SK-N-SH treated with all-trans-retinoic acid at 6 μM for 48 hours (cell line): Measurements from ENCODE around the gene EFNA1.

Experiments used
- ATAC-seq: fragments of 200-7000 bp; cut with Tn5 transposase; 3 replicates; pipeline ENCODE4 v1.9.1; 2020; ENCODE audit warnings: mild to moderate bottlenecking, moderate library complexity
- ARNTL ChIP-seq: fragments of 450-650 bp; formaldehyde crosslinking; IDR thresholded peaks from 2 replicates; pipeline ENCODE4 v1.5.0; 2020; ENCODE audit warnings: low read depth, mild to moderate bottlenecking, moderate library complexity, borderline replicate concordance
- BACH2 ChIP-seq: fragments of 250-450 bp; sonication (Bioruptor Pico); IDR thresholded peaks from 2 replicates; pipeline ENCODE4 v1.9.0; 2021; ENCODE audit warnings: mild to moderate bottlenecking, borderline replicate concordance
- CREB5 ChIP-seq: fragments of 250-450 bp; sonication (Bioruptor Pico); IDR thresholded peaks from 2 replicates; pipeline ENCODE4 v1.5.1; 2020; ENCODE audit warnings: low read depth, mild to moderate bottlenecking, moderate library complexity
- CSDC2 ChIP-seq: fragments of 250-450 bp; sonication (Bioruptor Pico); IDR thresholded peaks from 2 replicates; pipeline ENCODE4 v1.5.0; 2020; ENCODE audit warnings: mild to moderate bottlenecking, moderate library complexity
- ESRRG ChIP-seq: fragments of 250-450 bp; sonication (Bioruptor Pico); IDR thresholded peaks from 2 replicates; pipeline ENCODE4 v1.6.1; 2021; ENCODE audit warnings: mild to moderate bottlenecking
- GLIS3 ChIP-seq: fragments of 250-450 bp; sonication (Bioruptor Pico); IDR thresholded peaks from 2 replicates; pipeline ENCODE4 v1.5.0; 2020; ENCODE audit warnings: mild to moderate bottlenecking, moderate library complexity
- ISL1 ChIP-seq: fragments of 250-450 bp; sonication (Bioruptor Pico); IDR thresholded peaks from 2 replicates; pipeline ENCODE4 v2.1.2; 2022; ENCODE audit warnings: mild to moderate bottlenecking, moderate library complexity
- OSR1 ChIP-seq: fragments of 250-450 bp; sonication (Bioruptor Pico); IDR thresholded peaks from 2 replicates; pipeline ENCODE4 v1.8.0; 2022; ENCODE audit warnings: moderate library complexity, mild to moderate bottlenecking, inconsistent platforms
- PATZ1 ChIP-seq: fragments of 250-450 bp; sonication (Bioruptor Pico); IDR thresholded peaks from 2 replicates; pipeline ENCODE4 v1.8.0; 2020; ENCODE audit warnings: mild to moderate bottlenecking, moderate library complexity, borderline replicate concordance
- POU6F1 ChIP-seq: fragments of 250-450 bp; sonication (Bioruptor Pico); IDR thresholded peaks from 2 replicates; pipeline ENCODE4 v1.8.0; 2021; ENCODE audit warnings: low read depth, mild to moderate bottlenecking, moderate library complexity, borderline replicate concordance
- PPARA ChIP-seq: fragments of 250-450 bp; sonication (Bioruptor Pico); IDR thresholded peaks from 2 replicates; pipeline ENCODE4 v1.5.0; 2020; ENCODE audit warnings: mild to moderate bottlenecking, borderline replicate concordance
- RARB ChIP-seq: fragments of 250-450 bp; sonication (Bioruptor Pico); IDR thresholded peaks from 2 replicates; pipeline ENCODE4 v1.8.0; 2021; ENCODE audit warnings: mild to moderate bottlenecking, moderate library complexity
- SNAI2 ChIP-seq: fragments of 250-450 bp; sonication (Bioruptor Pico); IDR thresholded peaks from 2 replicates; pipeline ENCODE4 v1.5.0; 2020; ENCODE audit warnings: mild to moderate bottlenecking, moderate library complexity
- TCF4 ChIP-seq: fragments of 250-450 bp; sonication (Bioruptor Pico); IDR thresholded peaks from 2 replicates; pipeline ENCODE4 v1.8.0; 2021; ENCODE audit warnings: mild to moderate bottlenecking, moderate library complexity, borderline replicate concordance
- TSHZ2 ChIP-seq: fragments of 250-450 bp; sonication (Bioruptor Pico); IDR thresholded peaks from 2 replicates; pipeline ENCODE4 v1.5.0; 2020; ENCODE audit warnings: mild to moderate bottlenecking, moderate library complexity
- ZC3H10 ChIP-seq: fragments of 250-450 bp; sonication (Bioruptor Pico); IDR thresholded peaks from 2 replicates; pipeline ENCODE4 v1.5.1; 2021; ENCODE audit warnings: mild to moderate bottlenecking, moderate library complexity
- ZFP3 ChIP-seq: fragments of 250-450 bp; sonication (Bioruptor Pico); IDR thresholded peaks from 2 replicates; pipeline ENCODE4 v1.5.0; 2020; ENCODE audit warnings: mild to moderate bottlenecking, moderate library complexity
- ZFP30 ChIP-seq: fragments of 450-650 bp; formaldehyde crosslinking; IDR thresholded peaks from 2 replicates; pipeline ENCODE4 v1.5.0; 2022; ENCODE audit warnings: mild to moderate bottlenecking, moderate library complexity
- ZNF565 ChIP-seq: fragments of 450-650 bp; formaldehyde crosslinking; conservative IDR thresholded peaks from 2 replicates; pipeline ENCODE4 v1.5.0; 2020; ENCODE audit warnings: low read depth, mild to moderate bottlenecking, moderate library complexity
- ZNF70 ChIP-seq: fragments of 450-650 bp; formaldehyde crosslinking; IDR thresholded peaks from 2 replicates; pipeline ENCODE4 v1.5.0; 2020; ENCODE audit warnings: mild to moderate bottlenecking, moderate library complexity
- ZNF8 ChIP-seq: fragments of 450-650 bp; formaldehyde crosslinking; IDR thresholded peaks from 2 replicates; pipeline ENCODE4 v1.5.0; 2020; ENCODE audit warnings: mild to moderate bottlenecking, moderate library complexity

Gene EFNA1

GRCh38 chr1:155091071-155092051, 36.3 kb upstream of the EFNA1 start:
- TF ChIP-seq ZNF70 = no peak
- TF ChIP-seq GLIS3 = no peak
- no peak for TF ChIP-seq ZC3H10
- TF ChIP-seq ZFP3 = no peak
- ATAC-seq = peak; percentile 84

- no peak for TF ChIP-seq RARB
- TF ChIP-seq POU6F1 (CRISPR knock-in tag) = no peak
- TF ChIP-seq ISL1 (CRISPR knock-in tag) = no peak
- TF ChIP-seq TSHZ2 (CRISPR knock-in tag) = no peak
- TF ChIP-seq ARNTL (CRISPR knock-in tag) = no peak
- no peak for TF ChIP-seq ZNF8
- TF ChIP-seq CSDC2 (CRISPR knock-in tag) = no peak
- TF ChIP-seq OSR1 (CRISPR knock-in tag) = no peak
- no peak for TF ChIP-seq ZNF70
- TF ChIP-seq CREB5 (CRISPR knock-in tag) = no peak
- TF ChIP-seq ZC3H10 = no peak
- no peak for TF ChIP-seq PPARA (CRISPR knock-in tag)
- no peak for TF ChIP-seq ZFP30
- no peak for TF ChIP-seq ZNF565 (CRISPR knock-in tag)
- no peak for ATAC-seq
Measured at GRCh38 chr1:155092131-155092530, 35.5 kb upstream of the EFNA1 start.

- TF ChIP-seq ZNF70 (no peak), PPARA (CRISPR knock-in tag) (no peak), ARNTL (CRISPR knock-in tag) (no peak), BACH2 (no peak), ZC3H10 (no peak)
- no peak for ATAC-seq
Measured at GRCh38 chr1:155092641-155093040, 35.0 kb upstream of the EFNA1 start.

GRCh38 chr1:155093911-155094621, 33.6 kb upstream of the EFNA1 start:
- no peak for TF ChIP-seq ESRRG (CRISPR knock-in tag)
- TF ChIP-seq PPARA (CRISPR knock-in tag) = no peak
- no peak for TF ChIP-seq ZNF70
- TF ChIP-seq ZFP3 = no peak
- no peak for TF ChIP-seq TSHZ2 (CRISPR knock-in tag)
- TF ChIP-seq CREB5 (CRISPR knock-in tag) = no peak
- TF ChIP-seq SNAI2 = no peak
- TF ChIP-seq PATZ1 (CRISPR knock-in tag) = no peak
- TF ChIP-seq ZNF565 (CRISPR knock-in tag) = no peak
- no peak for TF ChIP-seq TCF4 (CRISPR knock-in tag)
- ATAC-seq = peak; percentile 85
